A673 (cell line): ENCODE measurements around the gene ZNF441.

Source experiments
- EZH2 ChIP-seq: fragments of 200-600 bp; sonication (generic); IDR thresholded peaks from 2 replicates; pipeline ENCODE4 v1.6.1; 2017; ENCODE audit warnings: borderline replicate concordance, low read depth, mild to moderate bottlenecking, mixed read lengths, antibody characterized with exemption, low read length; ENCODE audit not compliant: poor library complexity, severe bottlenecking
- TF ChIP-seq, protein P1 (sequence below): fragments of 300-800, 200-600 bp; sonication (generic); conservative IDR thresholded peaks from 2 replicates; pipeline ENCODE4 v1.5.1; 2017; ENCODE audit warnings: low read depth, mild to moderate bottlenecking, antibody characterized with exemption, low read length, moderate library complexity, mixed read lengths

DNA sequence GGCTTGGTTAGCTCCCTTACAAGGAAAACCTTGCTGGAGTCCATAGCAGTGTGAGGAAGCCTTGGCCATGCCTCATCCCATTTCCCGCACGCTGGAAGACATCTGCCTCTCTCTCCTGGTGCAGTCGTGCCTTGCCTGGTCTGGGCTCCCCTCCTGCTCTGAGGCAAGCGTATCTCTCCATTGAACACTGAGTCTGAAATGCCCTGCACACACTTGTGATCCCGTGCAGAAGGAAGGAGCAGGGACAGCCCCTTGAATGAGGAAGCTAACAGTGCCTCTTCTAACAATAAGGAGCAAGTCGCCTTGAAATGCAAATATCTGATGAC is 46.9 kb downstream of the ZNF441 start:
- TF ChIP-seq, protein P1, sequence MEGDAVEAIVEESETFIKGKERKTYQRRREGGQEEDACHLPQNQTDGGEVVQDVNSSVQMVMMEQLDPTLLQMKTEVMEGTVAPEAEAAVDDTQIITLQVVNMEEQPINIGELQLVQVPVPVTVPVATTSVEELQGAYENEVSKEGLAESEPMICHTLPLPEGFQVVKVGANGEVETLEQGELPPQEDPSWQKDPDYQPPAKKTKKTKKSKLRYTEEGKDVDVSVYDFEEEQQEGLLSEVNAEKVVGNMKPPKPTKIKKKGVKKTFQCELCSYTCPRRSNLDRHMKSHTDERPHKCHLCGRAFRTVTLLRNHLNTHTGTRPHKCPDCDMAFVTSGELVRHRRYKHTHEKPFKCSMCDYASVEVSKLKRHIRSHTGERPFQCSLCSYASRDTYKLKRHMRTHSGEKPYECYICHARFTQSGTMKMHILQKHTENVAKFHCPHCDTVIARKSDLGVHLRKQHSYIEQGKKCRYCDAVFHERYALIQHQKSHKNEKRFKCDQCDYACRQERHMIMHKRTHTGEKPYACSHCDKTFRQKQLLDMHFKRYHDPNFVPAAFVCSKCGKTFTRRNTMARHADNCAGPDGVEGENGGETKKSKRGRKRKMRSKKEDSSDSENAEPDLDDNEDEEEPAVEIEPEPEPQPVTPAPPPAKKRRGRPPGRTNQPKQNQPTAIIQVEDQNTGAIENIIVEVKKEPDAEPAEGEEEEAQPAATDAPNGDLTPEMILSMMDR: no peak
- no peak for TF ChIP-seq EZH2
